G401.6 (cell line): ENCODE measurements around the gene MAPK9.

Experiments used
- FAIRE-seq: peaks from 2 replicates; lab custom pipeline; 2012; peaks lifted over from hg19 to GRCh38; lab: Jason Lieb, UNC

MAPK9 gene

GRCh38 chr5:180294913-180295555 is 3.2 kb upstream of the MAPK9 start:
- FAIRE-seq: no peak

GRCh38 chr5:180294411-180294810 is 2.5 kb upstream of the MAPK9 start:
- no peak for FAIRE-seq

GRCh38 chr5:180291234-180291940 is 496 bp downstream of the MAPK9 start:
- no peak for FAIRE-seq

- no peak for FAIRE-seq
These were observed 1.2 kb downstream of the MAPK9 start for GRCh38 chr5:180290568-180291233.

- no peak for FAIRE-seq
These were observed 1.9 kb downstream of the MAPK9 start for GRCh38 chr5:180289966-180290365.

- FAIRE-seq: no peak
These were observed 2.5 kb downstream of the MAPK9 start for GRCh38 chr5:180289433-180289832.

- FAIRE-seq: no peak
These were observed 4.0 kb downstream of the MAPK9 start for GRCh38 chr5:180287868-180288267.

- FAIRE-seq: no peak
These were observed 4.5 kb downstream of the MAPK9 start for GRCh38 chr5:180287404-180287803.

- no peak for FAIRE-seq
These were observed 7.7 kb downstream of the MAPK9 start for GRCh38 chr5:180284149-180284548.

- no peak for FAIRE-seq
These were observed 8.8 kb downstream of the MAPK9 start for GRCh38 chr5:180283026-180283615.

GRCh38 chr5:180282281-180282680 is 9.6 kb downstream of the MAPK9 start:
- FAIRE-seq: no peak

GRCh38 chr5:180281706-180282105 is 10.2 kb downstream of the MAPK9 start:
- FAIRE-seq: no peak

- FAIRE-seq: no peak
These were observed 17.2 kb downstream of the MAPK9 start for GRCh38 chr5:180274695-180275094.

- no peak for FAIRE-seq
These were observed 20.7 kb downstream of the MAPK9 start for GRCh38 chr5:180271221-180271620.

- no peak for FAIRE-seq
These were observed 32.6 kb downstream of the MAPK9 start for GRCh38 chr5:180259260-180259611.

- no peak for FAIRE-seq
These were observed 38.7 kb downstream of the MAPK9 start for GRCh38 chr5:180253036-180253824.

GRCh38 chr5:180251887-180252286 is 40.0 kb downstream of the MAPK9 start:
- FAIRE-seq: no peak

- no peak for FAIRE-seq
These were observed 40.7 kb downstream of the MAPK9 start for GRCh38 chr5:180251141-180251540.

- FAIRE-seq: no peak
These were observed 41.6 kb downstream of the MAPK9 start for GRCh38 chr5:180250329-180250728.

- FAIRE-seq: no peak
These were observed 50.3 kb downstream of the MAPK9 start for GRCh38 chr5:180241600-180241999.

GRCh38 chr5:180238631-180239030 is 53.3 kb downstream of the MAPK9 start:
- FAIRE-seq: no peak

GRCh38 chr5:180235846-180236245 is 56.0 kb downstream of the MAPK9 start:
- no peak for FAIRE-seq
